ENCODE measurements around the gene C2orf68. TPM values are rescaled to one million over a fixed set of nuclear protein-coding genes. Genes with fewer than 3 reads are reported as not detected.

Gene C2orf68
- total and polyA plus RNA-seq, 2 donors (not counting 1 experiment from before 2014, with no cell fraction given) = 15.4 to 26.1 TPM

- Histone ChIP-seq H3K9ac (ENCODE audit: insufficient read depth, low read length) (no peak overlapping the region), H3K79me2 (ENCODE audit: control insufficient read depth, insufficient read depth, low read length) (no peaks in the 10 kb centered on the region), H4K20me1 (ENCODE audit: control insufficient read depth, extremely low read depth, insufficient read depth, low read length) (no peaks in the 10 kb centered on the region), H3K27ac (ENCODE audit: insufficient read depth, low read length) (no peak overlapping the region), H3K4me3 (replicated peaks in 1 of 4; ENCODE audit: control extremely low read depth in 1 of 4, insufficient read depth in 1 of 4, low read depth in 3 of 4, low read length in 4 of 4) (no peak overlapping the region), H3K27me3 (ENCODE audit: control insufficient read depth, insufficient read depth, low read length) (no peaks in the 10 kb centered on the region), H3K36me3 (ENCODE audit: control insufficient read depth, insufficient read depth, low read length) (no peaks in the 10 kb centered on the region), H3K4me1 (ENCODE audit: control insufficient read depth, extremely low read depth, insufficient read depth, low read length) (peaks cover 20% of the 10 kb centered on the region), H3K4me2 (ENCODE audit: extremely low read depth, insufficient read depth, low read length) (no peak overlapping the region), H3K9me3 (ENCODE audit: control insufficient read depth, insufficient read depth, low read depth, low read length) (no peaks in the 10 kb centered on the region), H2AFZ (ENCODE audit: low read length) (no peak overlapping the region)
- TF ChIP-seq, protein P1, sequence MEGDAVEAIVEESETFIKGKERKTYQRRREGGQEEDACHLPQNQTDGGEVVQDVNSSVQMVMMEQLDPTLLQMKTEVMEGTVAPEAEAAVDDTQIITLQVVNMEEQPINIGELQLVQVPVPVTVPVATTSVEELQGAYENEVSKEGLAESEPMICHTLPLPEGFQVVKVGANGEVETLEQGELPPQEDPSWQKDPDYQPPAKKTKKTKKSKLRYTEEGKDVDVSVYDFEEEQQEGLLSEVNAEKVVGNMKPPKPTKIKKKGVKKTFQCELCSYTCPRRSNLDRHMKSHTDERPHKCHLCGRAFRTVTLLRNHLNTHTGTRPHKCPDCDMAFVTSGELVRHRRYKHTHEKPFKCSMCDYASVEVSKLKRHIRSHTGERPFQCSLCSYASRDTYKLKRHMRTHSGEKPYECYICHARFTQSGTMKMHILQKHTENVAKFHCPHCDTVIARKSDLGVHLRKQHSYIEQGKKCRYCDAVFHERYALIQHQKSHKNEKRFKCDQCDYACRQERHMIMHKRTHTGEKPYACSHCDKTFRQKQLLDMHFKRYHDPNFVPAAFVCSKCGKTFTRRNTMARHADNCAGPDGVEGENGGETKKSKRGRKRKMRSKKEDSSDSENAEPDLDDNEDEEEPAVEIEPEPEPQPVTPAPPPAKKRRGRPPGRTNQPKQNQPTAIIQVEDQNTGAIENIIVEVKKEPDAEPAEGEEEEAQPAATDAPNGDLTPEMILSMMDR (conservative IDR thresholded peaks at IDR 0.05 in 1 of 2, IDR thresholded peaks at IDR 0.05 in 1 of 2; ENCODE audit: low read depth in 1 of 2, low read length in 2 of 2) = no peak
- no peak for TF ChIP-seq EZH2 (IDR thresholded peaks at IDR 0.05; ENCODE audit: low read length, missing control alignments)
- DNase-seq (ENCODE audit: low read depth in 2 of 2) = no peak
These were observed 36.1 kb downstream of the C2orf68 start for GRCh38 chr2:85575739-85576138.

DNA sequence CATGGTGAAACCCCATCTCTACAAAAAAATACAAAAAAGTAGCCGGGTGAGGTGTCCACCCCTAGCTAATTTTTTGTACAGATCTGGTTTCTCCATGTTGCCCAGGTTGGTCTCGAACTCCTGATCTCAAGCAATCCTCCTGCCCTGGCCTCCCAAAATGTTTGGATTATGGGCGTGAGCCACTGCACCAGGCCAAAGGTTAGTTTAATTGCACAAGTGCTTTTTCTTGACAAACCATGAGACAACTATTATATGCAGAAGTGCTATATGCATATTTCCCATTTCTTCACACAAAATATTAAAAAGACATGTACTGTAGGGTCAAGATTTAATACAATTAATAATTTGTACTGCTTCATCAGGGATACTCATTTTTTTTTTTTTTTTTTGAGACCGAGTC is 45.6 kb downstream of the C2orf68 start:
- H4K20me1 ChIP-seq (ENCODE audit: control insufficient read depth, extremely low read depth, insufficient read depth, low read length) = no peaks in the 10 kb centered on the region
- H3K4me1 ChIP-seq (ENCODE audit: control insufficient read depth, extremely low read depth, insufficient read depth, low read length) = no peaks in the 10 kb centered on the region
- no peaks in the 10 kb centered on the region for H3K9me3 ChIP-seq (ENCODE audit: control insufficient read depth, insufficient read depth, low read depth, low read length)
- no peak for DNase-seq (ENCODE audit: low read depth in 2 of 2)
- no peaks in the 10 kb centered on the region for H3K79me2 ChIP-seq (ENCODE audit: control insufficient read depth, insufficient read depth, low read length)
- H3K36me3 ChIP-seq (ENCODE audit: control insufficient read depth, insufficient read depth, low read length) = no peaks in the 10 kb centered on the region
- H3K4me3 ChIP-seq (replicated peaks in 1 of 4; ENCODE audit: control extremely low read depth in 1 of 4, insufficient read depth in 1 of 4, low read depth in 3 of 4, low read length in 4 of 4) = no peak overlapping the region
- H2AFZ ChIP-seq (ENCODE audit: low read length) = no peak overlapping the region
- no peak overlapping the region for H3K9ac ChIP-seq (ENCODE audit: insufficient read depth, low read length)
- H3K4me2 ChIP-seq (ENCODE audit: extremely low read depth, insufficient read depth, low read length) = no peak overlapping the region
- no peak overlapping the region for H3K27ac ChIP-seq (ENCODE audit: insufficient read depth, low read length)
- peaks cover 3% of the 10 kb centered on the region for H3K27me3 ChIP-seq (ENCODE audit: control insufficient read depth, insufficient read depth, low read length)
- TF ChIP-seq, protein P1 (conservative IDR thresholded peaks at IDR 0.05 in 1 of 2, IDR thresholded peaks at IDR 0.05 in 1 of 2; ENCODE audit: low read depth in 1 of 2, low read length in 2 of 2) = no peak
- no peak for TF ChIP-seq EZH2 (IDR thresholded peaks at IDR 0.05; ENCODE audit: low read length, missing control alignments)

DNA sequence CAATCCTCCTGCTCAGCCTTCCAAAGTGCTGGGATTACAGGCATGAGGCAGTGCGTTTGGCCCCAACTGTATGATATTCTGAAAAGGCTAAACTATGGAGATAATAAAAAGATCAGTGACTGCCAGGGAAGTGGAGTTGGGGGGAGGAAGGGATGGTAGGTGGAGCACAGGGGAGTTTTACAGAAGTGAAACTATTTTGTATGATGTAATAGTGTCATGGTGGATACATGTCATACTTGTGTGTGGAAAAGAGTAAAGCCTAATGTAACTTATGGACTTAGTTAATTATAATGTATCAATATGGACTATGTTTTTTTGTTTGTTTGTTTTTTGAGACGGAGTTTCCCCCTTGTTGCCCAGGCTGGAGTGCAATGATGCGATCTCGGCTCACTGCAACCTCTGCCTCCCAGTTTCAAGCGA is 47.7 kb downstream of the C2orf68 start:
- Histone ChIP-seq H3K9me3 (ENCODE audit: control insufficient read depth, insufficient read depth, low read depth, low read length) (no peaks in the 10 kb centered on the region), H3K79me2 (ENCODE audit: control insufficient read depth, insufficient read depth, low read length) (peaks cover 13% of the 10 kb centered on the region), H4K20me1 (ENCODE audit: control insufficient read depth, extremely low read depth, insufficient read depth, low read length) (no peaks in the 10 kb centered on the region), H2AFZ (ENCODE audit: low read length) (peak overlapping the region; percentile 30), H3K4me2 (ENCODE audit: extremely low read depth, insufficient read depth, low read length) (no peak overlapping the region), H3K4me1 (ENCODE audit: control insufficient read depth, extremely low read depth, insufficient read depth, low read length) (peaks cover 3% of the 10 kb centered on the region), H3K4me3 (replicated peaks in 1 of 4; ENCODE audit: control extremely low read depth in 1 of 4, insufficient read depth in 1 of 4, low read depth in 3 of 4, low read length in 4 of 4) (no peak overlapping the region), H3K27ac (ENCODE audit: insufficient read depth, low read length) (no peak overlapping the region), H3K36me3 (ENCODE audit: control insufficient read depth, insufficient read depth, low read length) (no peaks in the 10 kb centered on the region), H3K27me3 (ENCODE audit: control insufficient read depth, insufficient read depth, low read length) (no peaks in the 10 kb centered on the region), H3K9ac (ENCODE audit: insufficient read depth, low read length) (no peak overlapping the region)
- TF ChIP-seq, protein P1 (conservative IDR thresholded peaks at IDR 0.05 in 1 of 2, IDR thresholded peaks at IDR 0.05 in 1 of 2; ENCODE audit: low read depth in 1 of 2, low read length in 2 of 2) = no peak
- no peak for TF ChIP-seq EZH2 (IDR thresholded peaks at IDR 0.05; ENCODE audit: low read length, missing control alignments)
- DNase-seq (ENCODE audit: low read depth in 2 of 2) = no peak
